Measurements from ENCODE around the gene MCM3AP.

Gene MCM3AP

DNA sequence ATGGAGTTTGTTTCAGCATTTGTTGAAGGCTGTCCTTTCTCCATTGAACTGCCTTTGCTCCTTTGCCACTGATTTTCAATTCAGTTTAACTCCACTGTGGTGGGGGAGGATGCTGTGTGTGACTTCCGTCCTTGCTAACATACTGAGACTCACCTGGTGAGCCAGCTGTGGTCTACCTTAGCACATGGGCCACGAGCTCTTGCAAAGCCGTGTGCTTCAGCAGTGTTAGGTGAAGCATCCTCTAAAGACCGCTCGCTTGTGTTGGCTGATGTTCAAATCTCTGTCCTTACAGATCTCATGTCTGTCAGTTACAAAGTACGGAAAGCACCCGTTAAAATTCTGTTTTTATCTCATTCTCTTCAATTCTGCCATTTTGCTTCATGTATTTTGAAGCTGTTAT is 97.6 kb downstream of the MCM3AP start:
- DNase-seq (ENCODE audit: low spot score): no peak
- FAIRE-seq: no peak

DNA sequence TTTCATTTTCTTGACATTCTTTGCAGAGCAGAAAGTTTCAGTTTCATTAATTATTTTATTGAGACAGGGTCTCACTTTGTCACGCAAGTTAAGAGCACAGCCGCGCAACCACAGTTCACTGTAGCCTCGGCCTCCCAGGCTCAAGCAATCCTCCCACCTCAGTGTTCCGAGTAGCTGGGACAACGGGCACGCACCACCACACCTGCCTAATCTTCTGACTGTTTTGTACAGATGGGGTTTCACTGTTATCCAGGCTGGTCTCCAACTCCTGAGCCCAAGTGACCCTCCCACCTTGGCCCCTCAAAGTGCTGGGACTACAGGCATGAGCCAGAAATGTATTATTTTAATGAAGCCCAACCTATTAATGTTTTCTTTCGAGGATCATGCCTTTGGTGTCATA is 98.2 kb downstream of the MCM3AP start:
- DNase-seq (ENCODE audit: low spot score) (no peak), FAIRE-seq (no peak)

DNA sequence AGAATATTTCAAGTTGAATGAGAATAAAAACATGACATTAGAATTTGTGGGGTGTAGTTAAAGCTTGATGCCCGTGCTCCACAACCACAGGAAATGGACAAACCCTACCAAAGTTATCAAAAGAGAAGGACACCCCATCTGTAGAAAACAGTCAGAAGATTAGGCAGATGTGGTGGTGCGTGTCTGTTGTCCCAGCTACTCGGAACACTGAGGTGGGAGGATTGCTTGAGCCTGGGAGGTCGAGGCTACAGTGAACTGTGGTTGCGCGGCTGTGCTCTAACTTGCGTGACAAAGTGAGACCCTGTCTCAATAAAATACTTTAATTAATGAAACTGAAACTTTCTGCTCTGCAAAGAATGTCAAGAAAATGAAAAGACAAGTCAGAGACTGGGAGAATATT is 99.7 kb downstream of the MCM3AP start:
- DNase-seq (ENCODE audit: low spot score): no peak
- FAIRE-seq: no peak
